NCI-H1417 (cell line): ENCODE results near the gene PADI2.

Source experiments
- DNase-seq, 3 experiments: peaks; one replicate each; lab custom pipeline; 2025; lab: John Stamatoyannopoulos, UW

PADI2 gene

DNA sequence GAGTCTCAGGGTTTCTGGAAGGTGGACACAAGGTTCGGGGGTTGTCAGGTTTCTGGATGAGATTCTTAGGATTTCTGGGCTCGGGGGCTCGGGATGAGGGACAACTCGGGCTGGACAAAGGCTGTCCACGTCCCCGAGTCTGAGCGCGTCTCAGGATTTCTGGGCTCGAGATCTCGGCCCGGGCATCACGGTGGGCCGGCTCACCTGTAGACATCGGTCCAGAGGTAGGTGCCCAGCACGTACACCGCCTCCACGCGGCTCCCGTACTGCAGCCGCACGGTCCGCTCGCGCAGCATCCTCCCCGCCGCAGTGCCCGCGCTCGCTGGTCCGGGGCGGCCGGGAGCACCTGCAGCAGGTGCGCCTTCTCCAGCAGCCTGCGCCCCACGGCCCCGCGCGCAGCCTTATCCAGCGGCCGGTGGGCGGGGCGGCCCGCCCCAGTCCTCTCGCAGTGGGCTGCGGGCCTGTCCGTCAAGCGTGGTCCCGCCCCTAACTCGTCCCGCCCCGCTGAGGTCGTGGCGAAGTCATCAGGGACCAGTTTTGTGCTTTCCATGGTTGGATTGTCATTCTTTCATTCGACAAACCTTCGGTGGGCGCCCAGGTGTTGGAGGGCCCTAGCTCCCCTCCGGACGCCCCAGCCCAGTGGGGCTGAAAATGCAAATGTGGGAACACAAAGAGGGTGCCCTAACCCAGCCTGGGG lies at the start of gene PADI2:
Gene PADI2 (minus strand): TSS at position 376 of the 697 bp plus-strand sequence. CDS start 80 bp downstream, at position 296.
- peak; percentile 72 to 83 (median 75) for DNase-seq

DNA sequence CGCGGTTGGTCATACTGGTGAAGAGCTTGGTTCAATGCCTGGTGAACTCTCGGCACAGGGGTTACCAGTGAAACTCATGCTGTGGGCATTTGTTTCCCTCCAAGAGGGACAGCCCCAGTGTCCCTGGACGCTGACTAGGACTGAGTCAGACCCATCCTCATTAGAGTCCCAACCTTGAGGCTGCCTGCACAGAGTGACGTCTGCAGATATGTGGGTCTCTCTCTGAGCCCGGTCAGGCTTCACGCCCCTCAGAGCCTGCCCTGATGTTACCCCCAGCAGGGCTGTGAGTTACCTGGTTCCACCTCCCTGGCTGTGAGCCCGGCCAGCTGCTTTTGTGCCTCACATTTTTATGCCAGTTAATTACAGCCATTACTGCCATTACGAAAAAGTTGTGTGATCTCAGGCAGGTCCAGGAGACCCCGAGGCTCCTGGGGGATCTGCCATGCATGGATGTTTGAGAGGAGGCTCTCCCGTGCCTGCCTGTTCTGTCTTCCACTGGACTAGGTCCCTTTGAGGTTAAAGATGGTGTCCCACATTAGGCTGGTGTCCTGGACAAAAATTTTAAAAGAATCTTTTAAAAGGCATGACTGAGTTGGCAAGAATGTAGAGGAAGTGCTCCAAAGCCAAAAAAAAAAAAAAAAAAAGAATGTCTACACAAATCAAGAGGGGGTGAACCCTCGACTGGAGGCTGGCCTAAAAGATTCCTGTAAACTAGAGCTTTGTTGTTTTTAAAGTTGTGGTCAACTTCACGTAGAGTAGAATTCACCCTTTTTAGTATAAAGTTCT lies 49.0 kb upstream of the PADI2 start:
- peak in 1 of 3 experiments; percentile 30 for DNase-seq

DNA sequence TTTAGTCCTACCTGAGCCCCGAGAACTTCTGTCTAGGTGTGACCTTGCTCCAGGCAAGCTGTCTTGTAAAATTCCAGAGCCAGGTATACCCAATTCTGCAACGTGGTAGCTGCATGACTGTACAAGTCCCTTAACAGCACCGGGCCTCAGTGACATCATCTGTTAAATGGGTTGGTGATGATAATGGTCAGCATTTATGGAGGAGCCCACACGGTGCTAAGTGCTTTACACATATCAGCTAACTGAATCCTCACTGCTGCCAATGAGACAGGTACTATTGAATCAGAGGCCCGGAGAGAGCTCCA lies 48.5 kb upstream of the PADI2 start:
- DNase-seq = no peak

DNA sequence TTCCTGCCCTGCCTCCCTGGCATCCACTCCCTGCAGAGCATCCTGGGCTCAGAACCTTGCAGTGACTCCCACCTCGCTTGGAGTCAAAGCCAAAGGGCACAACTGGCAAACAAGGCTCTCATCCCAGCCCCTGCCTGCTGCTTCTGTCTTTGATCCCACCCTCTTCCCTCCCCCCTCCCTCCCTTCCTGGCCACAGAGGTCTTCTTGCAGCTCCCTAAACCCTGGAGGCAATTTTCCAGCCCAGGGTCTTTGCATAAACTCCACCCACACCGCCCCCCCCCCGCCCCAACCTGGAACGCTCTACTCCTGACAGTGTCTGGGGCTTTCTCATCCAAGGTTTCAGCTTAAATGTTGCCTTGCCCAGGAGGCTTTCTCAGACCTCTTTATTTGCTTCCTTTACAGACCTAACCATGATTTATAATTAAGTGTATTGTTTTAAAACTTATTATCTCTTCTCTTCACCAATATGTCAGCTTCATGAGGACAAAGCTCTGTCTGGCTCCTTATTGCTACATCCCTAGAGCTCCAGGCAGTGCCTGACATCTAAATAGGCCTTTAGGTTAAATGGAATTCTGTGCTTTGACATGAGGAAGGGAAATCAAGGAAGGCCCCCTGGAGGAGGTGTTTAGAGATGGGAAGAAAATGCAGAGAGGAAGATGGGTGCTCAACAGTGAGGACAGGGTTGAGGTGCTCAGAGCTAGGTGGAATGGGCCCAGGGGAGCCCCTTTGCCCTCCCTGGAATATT lies 48.0 kb upstream of the PADI2 start:
- no peak for DNase-seq

GRCh38 chr1:17165823-17166222 lies 46.6 kb upstream of the PADI2 start:
- DNase-seq = no peak

- no peak for DNase-seq
These were observed 44.8 kb upstream of the PADI2 start for GRCh38 chr1:17163789-17164666.

- DNase-seq = no peak
These were observed 44.1 kb upstream of the PADI2 start for GRCh38 chr1:17163371-17163770.

DNA sequence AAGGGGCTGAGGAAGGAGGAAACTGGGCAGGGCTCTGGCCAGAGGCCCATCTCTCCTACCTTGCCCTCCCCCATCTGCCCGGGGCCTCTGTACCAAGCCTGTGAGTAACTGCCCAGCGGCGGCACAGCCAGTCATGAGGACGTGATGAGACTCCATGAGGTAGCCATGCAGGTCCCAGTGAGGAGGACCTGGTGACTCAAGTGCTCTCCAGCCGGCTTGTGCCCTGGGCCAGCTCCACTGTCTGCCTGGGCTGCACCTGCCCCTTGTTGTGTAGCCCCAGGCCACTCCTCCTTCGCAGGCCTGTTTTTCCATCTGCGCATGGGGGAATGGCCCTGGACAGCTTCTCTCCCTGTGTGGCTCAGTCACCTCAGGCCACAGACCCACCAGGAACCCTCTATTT lies 43.7 kb upstream of the PADI2 start:
- no peak for DNase-seq

- no peak for DNase-seq
These were observed 42.9 kb upstream of the PADI2 start for GRCh38 chr1:17161926-17162800.

DNA sequence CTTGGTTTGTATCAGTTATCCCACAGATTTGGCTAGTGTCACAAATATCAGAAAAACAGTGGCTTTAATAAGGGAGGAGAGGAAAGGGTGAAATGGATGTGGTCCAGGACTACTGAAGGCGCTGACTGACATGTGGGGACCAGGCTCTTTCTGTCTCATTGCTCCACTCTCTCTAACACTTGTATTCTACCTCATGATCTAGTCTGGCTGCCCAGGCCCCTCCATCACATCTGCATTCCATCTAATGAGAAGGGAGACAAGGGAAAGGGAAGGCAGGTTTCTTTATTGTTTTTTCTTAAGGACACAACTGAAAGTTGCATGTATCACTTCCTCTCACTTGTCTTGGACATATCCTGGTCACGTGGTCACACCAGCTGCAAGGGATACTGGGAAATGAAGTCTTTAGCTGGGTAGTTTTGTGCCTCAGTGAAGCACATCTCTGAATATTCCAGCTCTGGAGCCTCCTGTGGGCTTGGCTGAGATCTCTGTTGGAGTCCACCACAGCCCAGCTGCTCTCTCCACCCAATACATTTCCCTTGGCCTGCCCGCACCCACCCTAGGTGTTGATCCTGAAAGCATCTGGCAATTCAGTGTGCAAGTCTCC lies 42.0 kb upstream of the PADI2 start:
- no peak for DNase-seq

DNA sequence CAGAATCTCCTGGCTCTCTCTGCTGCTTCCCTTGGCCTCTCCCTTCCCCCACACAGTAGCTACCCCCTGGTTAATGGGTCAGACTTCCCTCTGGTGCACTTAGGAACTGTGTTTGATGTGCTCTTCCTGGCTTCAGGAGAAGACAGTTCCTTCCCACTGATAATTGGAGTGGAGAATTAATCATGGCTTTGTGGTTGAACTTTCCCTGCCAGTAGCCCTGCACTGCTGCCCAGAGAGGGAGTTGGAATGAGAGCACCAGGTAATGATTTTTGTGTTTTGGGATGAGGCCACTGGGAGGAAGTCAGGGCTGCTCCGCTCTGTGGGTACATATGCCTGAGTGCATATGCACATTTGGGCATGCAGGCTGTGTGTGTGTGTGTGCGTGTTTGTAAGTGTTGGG lies 39.7 kb upstream of the PADI2 start:
- DNase-seq = no peak

- DNase-seq = no peak
These were observed 36.9 kb upstream of the PADI2 start for GRCh38 chr1:17156108-17156507.

DNA sequence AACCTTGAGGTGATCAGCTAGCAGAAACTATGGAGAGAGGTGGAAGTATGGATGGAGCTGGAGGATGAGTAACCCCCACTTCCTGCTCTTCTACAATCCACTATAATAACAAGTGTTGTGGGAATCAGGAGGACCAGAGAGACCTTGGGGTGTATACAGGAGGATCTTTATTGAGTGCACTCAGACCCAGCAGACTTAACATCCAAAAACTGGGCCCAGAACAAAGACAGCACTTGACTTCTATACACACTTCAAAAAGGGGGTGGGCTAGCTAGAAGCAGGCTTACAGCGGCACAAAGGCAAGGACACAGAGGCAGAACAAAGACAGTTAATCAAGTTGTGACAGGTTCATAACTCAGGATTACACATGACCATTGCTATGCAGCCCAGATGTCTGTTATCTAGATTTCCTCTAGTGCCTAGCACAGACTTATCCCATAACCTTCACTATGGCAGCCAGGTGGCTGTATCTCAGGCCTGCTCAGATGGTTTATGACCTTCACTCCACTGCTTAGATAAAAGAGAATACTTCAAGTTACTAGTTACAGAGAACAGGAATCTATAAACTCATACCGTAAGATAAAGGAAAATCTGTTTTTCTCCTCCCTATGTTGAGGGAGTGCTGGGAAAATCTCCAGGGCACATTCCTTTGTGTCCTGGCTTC lies 36.1 kb upstream of the PADI2 start:
- no peak for DNase-seq

- no peak for DNase-seq
These were observed 30.5 kb upstream of the PADI2 start for GRCh38 chr1:17149771-17150170.

DNA sequence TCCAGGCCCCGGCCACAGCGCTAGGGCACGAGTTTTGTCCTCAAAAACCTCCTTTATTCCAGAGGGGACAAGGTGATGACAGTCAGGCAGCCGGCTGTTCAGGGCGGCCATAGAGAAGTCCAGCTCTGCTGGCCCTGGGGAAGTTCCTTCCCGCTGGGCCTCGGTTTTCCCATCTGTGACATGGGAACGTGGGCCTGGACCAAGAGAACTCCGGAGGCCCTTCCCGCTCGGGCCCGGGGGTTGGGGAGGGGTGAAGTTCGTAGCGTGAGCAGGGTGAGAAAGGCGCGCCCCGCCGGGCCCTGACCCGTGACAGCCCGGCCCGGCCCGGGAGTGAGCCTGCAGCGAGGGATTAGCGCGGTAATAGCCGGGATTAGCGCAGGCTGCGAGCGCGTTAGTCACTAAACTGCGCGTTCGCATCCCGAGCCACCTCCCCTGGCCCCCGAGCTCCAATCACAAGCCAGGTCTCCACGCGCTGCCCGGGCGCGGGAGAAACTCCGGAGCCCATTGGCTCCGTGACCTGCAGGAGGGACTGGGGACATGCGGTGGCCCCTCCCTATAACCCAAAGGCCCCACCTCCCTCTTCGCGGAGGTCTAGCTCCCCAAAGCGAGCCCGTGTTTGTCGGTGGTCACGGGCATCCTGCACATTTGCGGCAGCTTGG lies 29.8 kb upstream of the PADI2 start:
- no peak for DNase-seq

DNA sequence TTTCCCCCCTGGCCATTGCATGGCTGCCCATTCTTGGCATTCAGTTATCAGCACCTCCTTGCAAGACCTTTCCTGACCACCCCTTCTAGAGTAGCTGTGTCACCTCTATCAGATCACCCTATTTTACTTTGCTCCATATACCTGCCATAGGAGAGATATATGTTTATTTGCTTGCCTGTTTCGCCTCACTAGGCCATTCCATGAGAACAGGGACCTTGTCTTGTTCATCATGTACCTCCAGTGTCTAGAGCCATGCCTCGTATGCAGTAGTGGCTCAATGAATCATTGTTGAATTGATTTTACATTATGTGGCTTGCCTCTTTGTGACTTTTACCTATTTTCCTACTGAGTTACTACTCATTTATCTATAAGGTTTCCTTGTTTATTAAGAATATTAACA lies 26.4 kb upstream of the PADI2 start:
- no peak for DNase-seq

DNA sequence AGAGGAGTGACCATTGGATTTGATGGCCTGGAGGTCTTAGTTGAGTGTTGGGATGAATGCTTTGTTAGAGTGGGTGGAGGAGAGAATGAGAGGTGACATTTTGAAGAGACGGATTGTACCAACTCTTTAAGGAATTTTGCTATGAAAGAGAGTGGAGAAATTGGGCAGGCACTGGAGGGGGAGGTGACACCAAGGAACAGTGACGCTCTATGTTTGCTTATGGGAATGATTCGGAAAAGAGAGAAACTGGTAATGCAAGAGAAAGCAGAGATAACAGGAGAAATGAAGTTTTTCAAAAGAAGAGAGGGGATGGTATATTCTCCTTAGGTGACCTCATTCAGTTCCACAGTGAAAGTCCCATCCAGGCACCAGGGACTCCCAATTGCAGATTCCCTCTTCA lies 24.5 kb upstream of the PADI2 start:
- no peak for DNase-seq

DNA sequence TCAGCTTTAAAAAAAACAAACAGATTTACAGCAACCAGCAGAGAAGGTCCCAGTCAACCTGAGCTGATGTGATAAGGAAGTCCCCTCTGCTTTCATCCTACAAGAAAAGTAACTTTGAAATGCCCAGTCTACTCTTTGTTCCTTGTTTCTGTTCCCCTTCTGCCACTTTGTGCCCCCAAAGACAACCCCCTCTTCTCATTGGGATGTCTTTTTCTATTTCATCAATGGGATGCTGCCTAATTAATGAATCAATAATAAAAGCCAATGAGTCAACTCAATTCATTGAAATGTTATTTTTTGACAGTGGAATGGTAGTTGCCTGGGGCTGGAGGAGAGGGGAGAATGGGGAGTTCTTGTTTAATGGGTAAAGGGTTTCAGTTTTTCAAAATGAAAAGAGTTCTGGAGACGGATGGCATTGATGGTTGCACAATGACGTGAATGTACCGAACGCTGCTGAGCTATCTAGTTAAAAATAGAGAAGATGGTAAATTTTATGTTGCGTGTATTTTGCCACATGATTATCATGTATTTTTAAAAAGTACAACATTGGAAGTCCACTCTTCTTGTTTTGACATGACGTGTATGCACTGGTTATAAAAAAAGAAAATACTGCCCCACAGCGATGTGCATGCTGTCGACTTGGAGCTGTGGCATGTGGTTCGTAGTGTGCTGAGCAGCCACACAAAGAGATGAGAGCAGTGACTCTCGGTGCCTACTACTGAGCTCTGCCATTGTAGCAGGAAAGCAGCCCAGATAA lies 22.4 kb upstream of the PADI2 start:
- DNase-seq = no peak

- no peak for DNase-seq
These were observed 21.0 kb upstream of the PADI2 start for GRCh38 chr1:17140279-17140678.
